ENCODE data around the gene RUNX2.

DNA sequence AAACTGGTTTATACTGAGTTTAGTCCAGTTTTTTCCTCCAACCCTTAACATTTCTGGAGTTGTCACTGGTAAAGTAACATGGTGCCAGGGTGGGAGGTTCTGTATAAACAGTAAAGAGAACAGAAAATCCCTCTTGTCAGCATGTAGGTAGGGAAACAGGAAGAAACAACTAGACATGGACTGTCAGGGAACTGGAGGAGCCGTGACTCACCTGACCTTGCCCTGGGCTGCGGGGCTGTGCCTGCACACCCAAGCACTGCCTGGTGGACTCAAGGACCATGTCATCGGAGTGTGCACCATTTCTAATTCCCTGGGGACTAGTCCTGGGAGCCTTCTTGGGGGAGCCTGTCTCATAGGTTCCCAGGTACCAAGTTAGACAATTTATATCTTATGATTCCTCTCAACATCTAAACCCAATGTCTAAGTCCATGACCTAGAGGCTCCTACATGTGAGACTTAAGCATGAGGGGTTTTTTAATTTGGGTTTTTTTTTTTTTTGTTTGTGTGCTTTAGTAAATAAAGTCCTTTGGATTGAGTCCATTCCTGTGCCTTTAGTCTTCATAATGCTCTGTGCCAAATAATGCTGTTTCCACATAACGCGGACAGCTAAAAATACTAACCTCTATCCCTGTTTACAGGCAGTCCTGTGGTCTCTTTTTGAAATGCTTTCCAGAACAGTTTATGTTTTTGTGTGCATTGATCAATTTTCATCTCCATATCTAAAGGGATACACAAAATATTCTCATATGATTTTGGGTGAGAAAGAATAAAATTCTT, 186.5 kb downstream of the RUNX2 start:
- TF ChIP-seq GATA3 (IDR thresholded peaks at IDR 0.05; ENCODE audit: low read depth, low read length): no peak
- TF ChIP-seq GATA2 (IDR thresholded peaks at IDR 0.05; ENCODE audit: low read depth, low read length): no peak

All from SH-SY5Y (cell line).